NCI-H146 treated with DMSO at 0.1 percent for 48 hours (cell line): ENCODE measurements around the gene SNAP29.
A peak's percentile ranks its signal among the peaks of the same experiment; 100 is the strongest.

Source experiments
- DNase-seq: peaks from one replicate; lab custom pipeline; 2025; ENCODE audit not compliant: unreplicated experiment; lab: John Stamatoyannopoulos, UW

The SNAP29 gene

GRCh38 chr22:20865875-20866445 lies 7.2 kb downstream of the SNAP29 start:
- no peak for DNase-seq

- DNase-seq, result no peak
Observed at GRCh38 chr22:20866736-20867135, 7.9 kb downstream of the SNAP29 start.

DNA sequence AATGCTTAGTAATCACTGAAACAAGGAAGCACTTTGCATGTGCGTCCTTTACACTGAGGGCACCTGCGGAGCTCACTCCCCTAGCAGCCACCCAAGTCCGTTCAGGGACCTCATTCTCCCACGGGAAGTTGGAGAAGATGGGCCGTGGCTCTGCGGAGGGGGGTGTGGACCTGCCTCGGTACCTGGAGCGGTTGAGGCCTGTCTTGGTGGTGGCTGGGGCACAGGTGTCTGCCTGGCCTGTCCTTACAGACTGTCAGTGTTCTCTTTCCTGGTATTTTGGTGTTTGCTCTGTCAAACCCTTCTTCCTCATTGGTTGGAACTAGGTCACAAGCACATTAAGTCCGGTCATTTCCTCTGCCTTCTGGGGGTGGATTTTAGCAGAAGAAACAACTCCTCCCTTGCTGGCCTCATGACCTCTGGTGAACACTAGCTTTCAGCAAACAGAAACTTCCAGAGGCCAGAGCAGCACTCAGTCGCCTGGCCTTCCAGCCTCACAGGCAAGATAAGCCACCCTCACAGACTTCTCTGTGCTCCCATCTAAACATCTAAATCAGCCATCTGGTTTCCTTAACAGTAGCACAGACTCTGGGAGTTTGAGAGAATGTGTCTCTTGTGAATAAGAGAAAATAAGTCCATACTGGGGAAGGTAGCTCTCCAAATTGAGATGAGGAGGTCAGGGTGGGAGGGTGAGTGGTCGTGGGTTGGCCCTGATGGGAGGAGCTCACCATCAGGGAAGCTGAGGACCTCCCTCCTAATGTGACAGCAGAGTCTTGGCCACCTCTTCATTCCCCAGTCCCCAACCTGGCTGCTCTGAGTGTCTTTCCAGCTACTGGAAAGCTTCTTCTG lies 8.6 kb downstream of the SNAP29 start:
- no peak for DNase-seq

DNA sequence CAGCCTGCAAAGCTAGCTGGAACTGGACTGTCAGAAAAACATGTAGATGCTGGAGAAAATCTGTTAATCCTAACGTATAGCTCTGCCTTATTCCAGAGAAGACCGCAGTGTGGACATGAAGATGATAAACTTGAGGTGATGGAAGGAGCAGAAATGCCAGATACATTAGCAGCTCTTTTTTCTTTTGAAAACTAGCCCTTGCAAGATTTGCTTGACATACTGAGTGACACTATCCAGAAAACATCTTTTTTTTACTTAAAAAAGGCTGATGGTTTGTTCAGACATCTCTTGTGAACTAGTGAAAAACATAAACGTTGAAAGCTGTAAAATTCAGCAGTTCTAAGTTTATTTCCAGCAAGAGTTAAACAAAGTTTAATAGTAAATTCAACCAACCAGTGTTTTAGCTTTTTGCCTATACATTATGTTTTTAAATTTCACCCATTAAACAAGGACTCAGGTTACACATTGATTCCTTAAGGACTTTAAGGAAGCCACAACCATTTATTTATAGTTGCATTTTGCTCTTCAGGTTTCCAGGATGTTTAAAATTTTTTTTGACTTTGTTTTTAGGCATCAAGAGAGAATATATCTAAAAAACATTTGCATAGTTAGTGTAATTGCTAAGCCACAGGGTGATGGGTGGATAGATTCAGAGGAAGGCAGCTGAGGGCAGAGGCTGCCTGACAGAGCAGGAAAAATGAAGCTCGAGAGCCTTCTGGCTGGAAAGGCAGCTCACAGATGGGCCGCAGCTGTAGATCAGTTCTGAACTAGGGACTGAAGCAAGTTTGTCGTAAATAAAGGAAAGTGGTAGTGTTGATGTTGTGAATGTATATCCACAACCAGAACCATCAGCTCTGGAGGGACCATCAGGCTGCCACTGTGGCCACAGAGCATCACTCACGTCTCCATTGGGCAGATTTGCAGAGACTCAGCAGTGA lies 9.5 kb downstream of the SNAP29 start:
- no peak for DNase-seq

GRCh38 chr22:20869234-20869633 lies 10.4 kb downstream of the SNAP29 start:
- DNase-seq, result no peak

DNA sequence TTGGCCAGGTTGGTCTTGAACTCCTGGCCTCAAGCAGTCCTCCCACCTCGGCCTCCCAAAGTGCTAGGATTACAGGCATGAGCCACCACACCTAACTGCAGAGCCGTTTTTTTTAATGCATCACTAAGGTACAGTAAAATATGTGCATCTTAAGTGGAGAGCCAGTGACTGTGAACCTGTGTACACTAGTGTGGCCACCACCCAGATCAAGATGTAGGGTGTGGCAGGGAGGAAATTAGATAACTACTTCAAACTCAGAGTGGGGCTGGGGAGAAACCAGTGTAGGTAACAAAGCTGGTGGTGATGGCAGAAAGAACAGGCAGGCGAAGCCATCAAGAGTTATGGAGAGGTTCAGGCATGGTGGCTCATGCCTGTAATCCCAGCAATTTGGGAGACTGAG lies 14.4 kb downstream of the SNAP29 start:
- no peak for DNase-seq

DNA sequence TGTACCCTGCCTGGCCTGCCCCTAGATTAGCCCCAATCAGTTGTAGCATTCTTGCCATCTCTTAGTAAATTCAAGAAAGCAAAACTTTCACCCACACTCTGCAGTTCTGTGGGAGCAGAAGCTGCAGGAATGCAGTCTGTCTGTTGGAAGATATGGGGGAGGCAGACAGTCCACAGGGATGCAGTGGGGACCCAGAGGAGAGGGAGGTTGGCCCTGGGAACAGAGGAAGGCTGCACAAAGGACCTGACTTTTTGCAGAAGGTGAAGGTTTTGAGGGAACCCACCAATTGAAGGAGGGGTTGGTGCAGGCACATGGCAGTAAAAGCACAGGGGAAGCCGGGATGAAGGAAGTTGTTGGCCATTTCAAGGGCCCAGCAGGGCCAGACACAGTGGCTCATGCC lies 16.5 kb downstream of the SNAP29 start:
- no peak for DNase-seq

- no peak for DNase-seq
Observed at GRCh38 chr22:20877715-20878114, 18.9 kb downstream of the SNAP29 start.

GRCh38 chr22:20881231-20881630 lies 22.4 kb downstream of the SNAP29 start:
- DNase-seq, result no peak

DNA sequence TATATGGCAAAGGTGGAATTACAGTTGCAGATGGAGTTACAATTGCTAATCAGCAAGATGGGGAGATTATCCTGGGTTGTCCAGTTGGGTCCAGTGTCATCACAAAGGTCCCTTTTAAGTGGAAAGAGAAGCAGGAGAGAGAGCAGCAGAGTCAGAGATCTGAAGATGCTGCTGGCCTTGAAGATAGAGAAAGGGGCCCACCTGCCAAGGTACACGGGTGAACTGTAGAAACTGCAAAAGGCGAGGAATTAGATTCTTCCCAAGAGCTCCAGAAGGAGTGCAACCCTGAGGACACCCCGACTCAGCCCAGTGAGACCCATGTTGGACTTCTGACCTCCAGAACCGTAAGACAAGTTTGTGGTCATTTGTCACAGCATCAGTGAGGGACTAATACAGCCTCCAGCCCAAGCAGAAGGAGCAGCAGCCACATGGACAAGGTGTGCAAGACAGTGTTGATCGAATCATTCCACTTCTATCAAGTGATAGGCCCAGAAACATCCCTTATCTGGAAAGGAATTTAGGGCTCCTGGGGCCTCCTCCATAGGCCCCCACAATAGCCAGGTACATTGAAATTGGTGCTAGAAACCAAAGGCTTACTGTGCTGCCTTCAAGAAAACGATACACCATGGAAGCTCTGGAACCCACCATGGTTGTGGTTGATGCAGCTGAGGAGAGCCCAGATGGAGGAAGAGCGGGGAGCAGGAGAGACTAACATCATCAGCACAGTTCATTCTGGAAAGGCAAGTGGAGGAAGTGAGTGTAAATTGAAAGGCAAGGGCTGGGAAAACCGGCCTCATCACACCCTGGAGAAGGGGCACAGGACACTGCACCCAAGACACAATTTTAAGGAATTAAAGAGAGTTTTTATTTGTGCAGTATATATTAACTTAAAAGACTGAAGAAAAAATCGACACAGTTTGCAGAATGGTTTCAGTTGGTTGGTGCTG lies 23.3 kb downstream of the SNAP29 start:
- no peak for DNase-seq

DNA sequence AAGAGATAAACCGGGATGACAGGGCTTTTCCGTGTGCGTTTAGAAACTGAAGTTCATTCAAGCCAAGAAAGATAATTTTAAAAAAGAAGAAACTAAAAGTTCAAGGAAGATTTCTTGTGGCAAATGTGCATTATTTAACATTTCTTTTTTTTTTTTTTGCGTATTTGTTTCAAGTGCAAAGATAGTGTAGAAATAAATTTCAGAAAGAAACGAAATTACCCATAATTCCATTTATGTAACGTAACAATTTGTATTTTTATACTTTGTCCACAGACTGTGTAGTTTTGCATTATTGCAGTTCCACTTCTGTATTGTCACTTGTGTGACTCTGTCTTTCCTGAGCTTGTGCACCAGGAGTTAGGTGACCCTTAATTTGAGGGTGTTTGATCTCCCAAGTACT lies 24.0 kb downstream of the SNAP29 start:
- DNase-seq, result no peak

- DNase-seq, result no peak
Observed at GRCh38 chr22:20884454-20884853, 25.6 kb downstream of the SNAP29 start.

GRCh38 chr22:20885017-20885556 lies 26.3 kb downstream of the SNAP29 start:
- DNase-seq, result no peak

DNA sequence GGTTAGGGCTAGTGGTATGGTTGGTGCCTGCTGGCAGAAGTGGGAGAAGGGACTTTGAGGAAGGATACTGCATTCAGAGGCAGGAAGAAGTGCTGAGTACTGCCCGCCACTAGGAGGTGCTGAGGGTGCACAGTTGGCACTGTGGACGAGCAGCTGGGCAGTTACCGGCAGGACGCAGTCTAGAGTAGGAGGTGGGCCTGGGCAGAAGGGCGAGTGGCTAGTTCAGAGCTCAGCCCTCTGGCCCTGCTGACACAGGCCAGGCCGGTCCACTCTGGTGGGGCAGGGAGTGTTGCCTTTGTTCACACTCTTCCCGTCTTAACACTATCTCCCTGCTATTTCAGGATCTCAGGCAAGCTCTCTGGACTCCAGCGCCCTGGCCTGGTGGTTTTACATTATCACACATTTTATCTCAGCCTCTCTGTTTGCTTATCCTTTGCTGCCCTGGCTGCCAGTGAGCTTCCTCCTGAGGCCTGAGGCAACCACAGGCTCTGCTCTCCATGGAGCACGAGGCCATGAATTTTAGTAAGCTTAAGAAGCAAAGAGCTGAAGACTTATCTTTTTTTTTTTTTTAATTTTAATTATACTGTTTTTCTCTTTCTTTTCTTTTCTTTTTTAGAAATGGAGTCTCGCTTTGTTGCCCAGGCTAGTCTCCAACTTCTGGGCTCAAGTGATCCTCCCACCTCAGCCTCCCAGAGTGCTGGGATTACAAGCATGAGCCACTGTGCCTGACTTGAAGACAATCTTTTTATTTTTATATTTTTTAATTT lies 26.9 kb downstream of the SNAP29 start:
- DNase-seq, result peak; percentile 32

GRCh38 chr22:20887375-20887774 lies 28.6 kb downstream of the SNAP29 start:
- no peak for DNase-seq

- DNase-seq, result no peak
Observed at GRCh38 chr22:20889025-20889704, 30.4 kb downstream of the SNAP29 start.

DNA sequence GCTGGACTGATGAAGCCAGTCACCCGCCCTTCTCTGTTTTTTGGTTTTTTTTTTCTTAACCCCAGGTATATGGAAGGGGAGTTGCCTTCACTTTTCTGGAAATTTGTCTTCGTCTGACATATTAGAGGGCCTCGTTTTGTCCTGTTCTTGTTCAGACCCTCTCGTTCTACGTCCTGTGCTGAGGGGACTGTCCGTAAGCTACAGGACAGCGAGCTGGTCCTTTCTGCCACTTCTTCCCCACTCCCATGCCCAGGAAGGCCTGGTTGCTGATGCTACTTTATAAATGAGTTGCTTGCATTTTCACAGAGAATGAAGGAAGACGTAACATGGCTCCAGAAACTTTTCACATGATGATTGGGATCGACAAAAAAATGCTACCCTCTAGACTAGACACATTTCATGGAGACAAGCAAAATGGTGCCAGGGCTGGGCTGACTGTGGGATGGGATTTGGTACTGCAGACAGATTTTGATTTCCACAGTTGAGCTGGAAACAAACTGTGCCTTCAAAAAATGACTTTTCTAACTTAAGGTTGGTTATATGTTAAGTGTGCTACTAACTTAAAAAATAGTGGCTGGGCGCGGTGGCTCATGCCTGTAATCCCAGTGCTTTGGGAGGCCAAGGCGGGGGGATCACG lies 31.2 kb downstream of the SNAP29 start:
- no peak for DNase-seq

DNA sequence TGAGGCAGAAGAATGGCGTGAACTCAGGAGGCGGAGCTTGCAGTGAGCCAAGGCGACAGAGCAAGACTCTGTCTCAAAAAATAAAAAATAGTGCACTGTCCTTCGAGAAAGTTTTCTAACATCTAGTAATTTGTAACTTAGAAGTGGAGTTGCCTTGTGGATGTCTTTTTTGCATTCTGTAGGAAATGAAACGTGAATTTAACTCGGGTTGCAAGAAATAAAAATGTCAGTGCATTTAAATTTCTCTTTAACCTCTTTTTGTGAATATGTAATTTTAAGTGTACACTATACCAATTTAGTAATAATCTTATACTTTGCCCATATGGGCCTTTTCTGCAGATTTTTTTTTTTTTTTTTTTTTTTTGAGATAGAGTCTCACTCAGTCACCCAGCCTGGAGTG lies 32.2 kb downstream of the SNAP29 start:
- DNase-seq, result no peak
